Fibroblast of upper back skin (primary cell): ENCODE data around the gene ELAVL3.

Source experiments
- DNase-seq: peaks from one replicate; pipeline ENCODE4 v3.0.0-alpha.2; 2013

The ELAVL3 gene

GRCh38 chr19:11405846-11406643 is 74.8 kb downstream of the ELAVL3 start:
- no peak for DNase-seq

GRCh38 chr19:11404588-11405222 is 76.1 kb downstream of the ELAVL3 start:
- DNase-seq = no peak

- DNase-seq = no peak
Measured at GRCh38 chr19:11401808-11402543, 78.9 kb downstream of the ELAVL3 start.
